ENCODE data around the gene C1orf185.
"Not testable (repeated sequence)": the region's sequence is repeated elsewhere in the genome, so short reads cannot be mapped to it uniquely, and the experiment has no call there.

The C1orf185 gene

DNA sequence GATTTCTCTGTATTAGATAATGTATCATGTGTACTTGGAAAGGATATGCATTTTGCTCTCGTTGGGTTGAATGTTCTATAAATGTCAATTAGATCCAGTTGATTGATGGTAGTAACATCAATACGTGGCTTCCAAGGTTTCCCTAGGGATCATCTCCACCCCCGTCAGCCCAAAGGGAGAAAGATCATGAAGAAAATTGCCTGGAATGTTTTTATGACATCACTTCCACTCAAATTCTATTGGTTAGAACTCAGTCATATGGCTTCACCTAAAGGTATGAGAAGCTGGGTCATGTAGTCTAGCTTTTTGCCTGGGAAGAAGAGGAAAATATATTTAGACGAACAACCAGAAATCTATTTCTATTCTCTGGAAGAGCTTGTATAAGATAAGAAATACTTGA, at the start of gene C1orf185:
Gene C1orf185 (plus strand): TSS at position 253 of the 400 bp plus-strand sequence. CDS start 6 bp downstream, at position 259.
- DNase-seq, result no peak

DNA sequence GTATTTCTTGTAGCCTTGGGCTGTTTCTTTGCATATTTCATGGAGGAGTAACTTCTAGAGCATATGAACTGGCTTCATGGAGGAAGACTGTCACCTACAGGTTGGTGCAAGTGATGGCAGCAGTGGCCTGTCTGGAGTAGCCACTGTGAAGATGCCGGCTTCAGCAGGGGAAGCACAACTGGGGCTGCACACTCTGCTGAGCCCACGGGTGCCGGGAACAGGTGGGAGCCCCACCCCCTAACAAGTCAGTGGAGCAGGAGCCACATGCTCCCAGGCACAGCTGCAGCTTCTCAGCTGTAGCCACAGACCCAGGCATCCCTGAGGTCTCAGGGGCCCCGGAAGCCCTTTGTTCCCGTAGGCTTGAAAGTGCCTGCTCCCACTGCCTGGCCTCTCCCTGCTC, 43.2 kb upstream of the C1orf185 start:
- no peak for DNase-seq

DNA sequence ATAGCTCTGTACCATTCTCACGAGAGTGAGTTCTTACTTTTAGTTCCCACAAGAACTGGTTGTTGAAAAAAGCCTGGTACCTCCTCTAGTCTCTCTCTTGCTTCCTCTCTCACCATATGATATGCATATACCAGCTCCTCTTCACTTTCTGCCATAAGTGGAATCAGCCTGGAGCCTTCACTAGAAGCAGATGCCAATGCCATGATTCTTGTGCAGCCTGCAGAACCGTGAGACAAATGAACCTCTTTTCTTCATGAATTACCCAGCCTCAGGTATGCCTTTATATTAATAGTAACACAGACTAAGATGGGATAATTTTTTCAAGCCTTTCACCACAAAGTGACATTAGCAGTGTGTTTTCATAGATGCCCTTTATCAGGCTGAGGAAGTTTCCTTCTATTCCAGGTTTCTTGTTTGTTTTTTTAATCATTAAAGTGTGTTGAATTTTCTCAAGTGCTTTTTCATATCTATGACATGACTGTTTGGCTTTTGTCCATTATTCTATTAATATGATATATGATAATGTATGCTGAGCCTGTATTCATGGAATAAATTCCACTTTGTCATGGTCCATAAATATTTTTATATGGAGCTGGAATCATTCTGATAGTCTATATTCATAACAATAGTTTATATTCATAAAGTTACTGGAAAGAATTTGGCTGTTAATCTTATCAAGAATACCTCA, 40.7 kb upstream of the C1orf185 start:
- peak; percentile 48 for DNase-seq

DNA sequence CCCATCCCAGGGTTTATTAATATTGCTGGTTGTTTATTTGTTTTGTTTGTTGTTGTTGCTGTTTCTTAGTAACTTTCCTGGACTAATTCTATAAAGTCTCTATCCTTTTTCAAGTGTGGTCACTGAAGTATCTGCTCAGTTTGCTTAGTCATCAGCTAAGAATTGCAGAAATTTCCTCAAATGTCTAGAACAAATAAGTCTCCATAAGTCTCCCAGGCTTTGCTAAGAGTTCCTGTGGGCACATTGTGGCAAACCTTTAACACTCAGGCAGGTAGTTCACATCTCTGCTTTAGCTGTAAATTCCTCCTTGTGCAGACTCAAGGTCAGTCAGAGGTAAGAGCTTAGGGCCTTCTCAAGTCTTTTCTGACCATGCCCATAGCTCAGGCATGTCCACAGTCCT, 38.9 kb upstream of the C1orf185 start:
- DNase-seq, result no peak

DNA sequence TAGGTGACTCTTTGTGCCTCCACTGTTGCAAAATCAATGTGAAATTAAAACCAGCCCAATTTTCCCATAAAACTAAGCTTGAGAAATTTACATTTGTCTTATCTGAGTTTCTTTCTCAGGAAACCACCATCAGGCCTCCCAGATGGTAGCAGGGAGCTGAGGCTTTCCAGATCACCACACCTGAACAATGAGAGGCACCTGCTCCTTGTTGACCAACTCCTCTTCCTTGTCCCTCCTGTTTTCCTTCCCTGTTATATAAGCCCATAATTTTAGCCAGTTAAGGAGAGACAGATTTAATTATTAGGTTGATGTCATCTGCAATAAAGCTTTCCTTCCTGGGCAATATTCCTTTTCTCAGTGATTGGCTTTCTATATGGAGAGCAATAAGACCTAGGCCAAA, 32.0 kb upstream of the C1orf185 start:
- peak; percentile 98 for DNase-seq

DNA sequence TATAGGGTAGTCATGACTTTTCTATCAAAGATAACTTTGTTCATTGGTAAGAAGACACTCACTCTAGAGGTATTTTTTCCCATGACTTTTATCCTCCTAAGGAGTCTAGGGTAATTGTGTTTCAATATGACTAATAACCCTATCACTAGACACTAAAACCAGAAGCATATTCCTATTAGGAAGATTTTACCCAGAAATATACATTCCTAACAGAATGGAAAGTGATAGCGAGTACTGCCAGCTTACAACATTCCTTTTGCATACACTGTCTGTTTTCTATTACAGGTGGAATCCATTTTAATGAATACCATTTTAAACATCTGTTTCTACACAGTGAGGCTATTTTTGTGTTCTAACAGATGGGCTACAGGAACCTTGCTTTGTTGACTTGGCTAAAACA, 31.4 kb upstream of the C1orf185 start:
- no peak for DNase-seq

DNA sequence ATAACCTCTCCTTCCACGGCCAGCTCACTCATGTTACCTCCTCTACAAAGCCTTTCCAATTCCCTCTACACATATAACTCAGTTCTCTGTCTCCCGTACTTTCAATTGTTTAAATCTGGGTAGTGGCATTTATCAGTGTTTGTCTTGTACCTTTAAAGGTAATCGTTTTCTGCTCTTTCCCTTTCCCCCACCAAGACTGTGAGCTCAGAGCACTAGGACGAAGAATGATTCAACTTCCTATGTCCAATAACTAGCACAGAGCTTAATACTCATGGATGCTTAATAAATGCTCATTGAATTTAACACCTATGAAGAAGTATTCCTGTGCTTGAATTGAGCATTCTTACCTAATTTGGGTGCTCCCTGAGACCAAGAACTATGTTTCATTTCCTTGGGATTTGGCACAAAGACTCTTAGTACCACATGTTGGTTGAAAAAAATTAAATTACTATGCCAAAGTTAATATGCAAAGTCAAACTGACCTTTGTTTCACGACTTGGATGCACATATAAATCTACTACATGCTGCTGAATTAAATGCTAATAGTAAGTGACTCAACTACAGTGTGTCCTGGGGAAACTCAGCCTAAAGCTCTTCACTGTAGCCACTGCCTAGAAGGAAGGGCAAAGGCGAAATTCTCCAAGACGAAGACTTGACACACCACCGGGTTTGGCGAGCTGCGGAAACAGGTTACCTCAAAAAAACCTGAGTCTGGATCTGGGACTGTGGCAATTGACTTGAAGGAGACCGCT, 30.6 kb upstream of the C1orf185 start:
- DNase-seq, result no peak

DNA sequence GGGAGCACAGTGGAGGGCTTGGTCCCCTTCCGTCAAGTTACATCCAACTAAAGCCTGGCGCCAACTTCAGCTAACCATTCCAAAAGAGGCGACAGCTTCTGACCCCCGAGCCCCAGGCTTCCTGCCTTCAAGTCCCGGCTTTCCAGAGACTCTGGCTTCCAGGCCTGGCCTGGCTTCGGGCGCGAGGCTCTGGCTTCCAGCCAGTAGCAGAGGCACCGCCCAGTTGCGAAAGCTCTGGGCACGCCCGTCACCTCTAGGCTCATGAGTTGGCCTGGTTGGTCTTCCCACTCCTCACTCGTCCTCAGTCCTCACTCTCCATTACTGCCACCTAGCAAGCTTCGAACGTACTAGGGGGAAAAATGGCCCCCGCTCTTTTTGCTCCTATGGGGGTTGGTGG, 30.0 kb upstream of the C1orf185 start:
- no peak for DNase-seq

DNA sequence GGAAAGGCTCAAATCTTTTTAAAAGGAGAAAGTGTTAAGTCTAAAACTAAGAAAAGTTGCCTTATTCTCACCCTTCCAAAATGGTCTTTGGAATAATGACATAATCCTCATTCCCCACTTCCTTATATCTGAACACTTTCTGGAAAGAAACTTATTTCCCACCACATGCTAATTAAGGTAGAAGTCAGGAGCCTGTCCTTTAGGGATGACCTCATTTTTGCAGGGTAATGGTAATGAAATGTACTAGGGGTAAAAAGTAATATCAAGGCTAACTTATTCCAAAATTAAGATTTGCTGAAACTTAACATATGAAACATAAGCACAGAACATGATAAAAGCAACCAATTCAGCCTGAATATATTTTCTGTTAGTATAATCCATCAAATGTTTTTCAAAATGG, 29.4 kb upstream of the C1orf185 start:
- DNase-seq, result no peak

DNA sequence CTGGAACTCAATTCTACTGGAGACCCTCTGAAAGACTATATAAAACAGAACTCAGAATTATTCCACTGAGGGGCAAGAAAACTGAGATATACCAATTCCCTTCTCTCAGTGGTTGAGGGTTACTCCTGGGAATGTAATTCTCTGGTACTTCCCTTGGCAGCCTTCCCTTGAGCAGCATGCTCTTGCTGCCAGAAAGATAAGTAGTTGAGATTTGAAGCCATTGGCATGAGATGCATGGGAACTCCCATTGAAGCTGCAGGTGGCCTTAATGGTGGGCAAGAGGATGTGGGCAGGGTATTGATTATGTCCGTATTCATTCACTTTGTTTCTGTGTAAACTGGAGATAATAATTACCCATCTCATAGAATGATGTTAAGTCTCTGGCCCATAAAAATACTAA, 28.6 kb upstream of the C1orf185 start:
- peak; percentile 72 for DNase-seq

DNA sequence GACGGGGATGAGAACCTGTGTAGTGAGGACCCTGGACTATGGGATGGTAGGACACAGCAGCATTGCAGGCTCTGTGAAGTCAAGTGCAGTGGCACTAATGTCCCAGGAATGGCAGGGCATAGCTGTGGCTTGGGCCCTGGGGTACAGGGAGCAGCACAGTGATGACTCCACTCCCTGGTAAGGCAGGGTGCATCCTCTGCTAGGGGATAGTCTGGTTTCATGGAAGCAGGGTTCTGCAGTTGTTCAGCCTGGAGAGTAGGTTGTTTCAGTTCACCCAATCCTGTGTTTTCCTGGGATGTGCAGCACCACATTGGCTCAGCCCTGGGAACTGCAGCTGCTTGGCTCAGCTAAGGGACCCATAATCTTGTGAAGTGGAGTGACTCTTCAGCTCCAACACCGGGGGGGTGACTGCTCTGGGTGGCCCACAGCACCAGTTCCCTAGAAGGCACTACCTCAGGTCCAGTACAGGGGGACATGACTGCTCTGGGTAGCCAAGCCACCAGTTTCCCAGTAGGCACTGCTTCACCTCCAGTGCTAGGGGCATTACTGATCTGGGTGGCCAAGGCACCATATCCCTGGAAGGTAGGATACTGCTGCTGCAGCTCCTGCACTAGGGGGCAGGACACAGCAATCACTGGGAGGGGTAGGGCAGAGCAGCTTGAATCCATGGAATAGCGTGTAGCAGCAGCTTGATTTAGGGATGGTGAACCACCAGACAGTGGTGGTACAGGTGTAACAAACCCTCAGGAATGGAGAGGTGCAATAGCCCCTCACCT, 15.3 kb upstream of the C1orf185 start:
- no peak for DNase-seq

DNA sequence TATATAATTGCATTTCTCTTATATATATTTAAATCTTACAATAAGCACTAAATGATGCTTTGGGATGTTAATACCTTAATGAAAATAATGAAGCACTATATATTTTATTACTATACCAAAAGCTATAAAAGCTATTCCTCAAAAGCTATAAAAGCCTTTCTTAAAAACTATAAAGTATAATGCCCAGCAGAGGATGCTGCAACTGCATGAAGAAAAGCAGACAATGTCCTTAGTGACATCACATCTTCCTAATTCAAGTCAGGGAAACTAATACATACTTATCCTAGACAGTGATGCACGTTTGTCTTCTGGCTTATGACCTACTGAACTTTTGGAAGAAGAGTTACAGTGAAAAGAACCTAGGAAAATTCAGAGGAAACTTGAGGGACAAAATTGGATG, 13.6 kb upstream of the C1orf185 start:
- no peak for DNase-seq

DNA sequence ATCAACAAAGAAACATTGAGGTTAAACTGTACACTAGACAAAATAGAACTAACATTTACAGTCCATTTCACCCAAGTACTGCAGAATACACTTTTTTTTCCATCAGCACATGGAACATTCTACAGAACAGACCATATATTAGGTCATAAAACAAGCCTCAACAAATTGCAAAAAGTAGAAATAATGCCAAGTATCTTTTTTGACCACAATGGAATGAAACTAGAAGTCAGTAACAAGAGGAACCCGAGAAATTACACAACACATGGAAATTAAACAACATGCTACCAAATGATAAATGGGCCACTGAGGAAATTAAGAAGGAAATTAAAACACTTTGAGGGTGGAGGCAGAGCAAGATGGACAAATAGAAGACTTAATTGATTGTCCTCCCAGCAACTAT, 8.4 kb upstream of the C1orf185 start:
- DNase-seq, result no peak

DNA sequence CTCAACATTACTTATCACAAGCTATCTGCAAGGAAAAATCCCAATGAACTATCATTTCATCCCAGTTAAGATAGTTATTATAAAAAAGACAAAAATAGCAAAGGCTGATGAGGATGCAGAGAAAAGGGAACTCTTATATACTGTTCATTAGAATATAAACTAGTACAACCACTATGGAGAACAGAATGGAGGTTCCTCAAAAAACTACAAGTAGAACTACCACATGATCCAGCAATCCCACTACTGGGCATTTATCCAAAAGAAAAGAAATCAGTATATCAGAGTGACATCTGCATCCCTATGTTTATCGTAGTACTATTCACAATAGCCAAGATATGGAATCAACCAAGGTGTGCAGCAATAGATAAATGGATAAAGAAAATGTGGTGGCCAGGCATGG, 4.9 kb upstream of the C1orf185 start:
- DNase-seq, result no peak

DNA sequence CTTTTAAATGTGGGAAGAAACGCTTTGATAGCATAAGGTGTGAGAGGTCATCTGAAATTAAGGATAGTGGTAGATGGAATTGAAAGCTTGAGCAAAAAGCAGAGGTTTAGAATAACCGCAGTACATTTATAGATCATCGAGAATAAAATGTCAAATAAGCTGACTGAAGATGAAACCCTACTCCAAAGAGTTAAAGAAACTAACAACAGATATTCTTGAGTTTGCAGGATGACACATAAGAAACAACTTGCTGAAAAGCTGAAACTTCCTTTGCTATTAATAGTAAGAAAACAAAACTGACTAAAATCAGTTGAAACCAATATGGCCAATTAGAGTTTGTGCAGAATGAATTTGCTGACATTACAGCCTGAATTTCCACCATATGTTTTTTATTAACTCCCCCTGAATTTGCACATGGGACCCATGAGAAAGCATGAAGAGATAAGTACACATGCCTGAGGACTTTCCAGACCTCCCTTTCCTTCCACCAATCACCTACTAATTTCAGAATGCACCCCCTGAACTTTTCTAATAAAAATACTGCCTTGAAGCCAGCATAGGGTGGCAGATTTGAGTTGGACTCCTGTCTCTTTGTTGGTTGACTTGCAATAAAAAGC, 1.7 kb upstream of the C1orf185 start:
- DNase-seq, result no peak

DNA sequence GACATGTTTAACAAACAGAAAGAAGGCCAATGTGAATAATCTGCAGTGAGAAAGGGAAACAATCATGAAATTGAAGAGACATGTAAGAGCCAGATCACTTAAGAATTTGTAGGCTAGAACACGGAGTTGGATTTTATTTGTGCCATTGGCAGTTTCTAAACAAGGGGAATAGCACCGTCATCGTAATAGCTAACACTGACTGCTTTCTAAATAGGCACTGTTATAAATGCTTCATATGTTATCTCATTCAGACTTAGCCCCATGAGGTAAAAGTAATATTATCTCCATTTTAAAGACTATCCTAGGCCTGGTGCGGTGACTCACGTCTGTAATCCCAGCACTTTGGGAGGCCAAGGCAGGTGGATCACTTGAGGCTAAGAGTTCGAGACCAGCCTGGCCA, 12.1 kb downstream of the C1orf185 start:
- no peak for DNase-seq

DNA sequence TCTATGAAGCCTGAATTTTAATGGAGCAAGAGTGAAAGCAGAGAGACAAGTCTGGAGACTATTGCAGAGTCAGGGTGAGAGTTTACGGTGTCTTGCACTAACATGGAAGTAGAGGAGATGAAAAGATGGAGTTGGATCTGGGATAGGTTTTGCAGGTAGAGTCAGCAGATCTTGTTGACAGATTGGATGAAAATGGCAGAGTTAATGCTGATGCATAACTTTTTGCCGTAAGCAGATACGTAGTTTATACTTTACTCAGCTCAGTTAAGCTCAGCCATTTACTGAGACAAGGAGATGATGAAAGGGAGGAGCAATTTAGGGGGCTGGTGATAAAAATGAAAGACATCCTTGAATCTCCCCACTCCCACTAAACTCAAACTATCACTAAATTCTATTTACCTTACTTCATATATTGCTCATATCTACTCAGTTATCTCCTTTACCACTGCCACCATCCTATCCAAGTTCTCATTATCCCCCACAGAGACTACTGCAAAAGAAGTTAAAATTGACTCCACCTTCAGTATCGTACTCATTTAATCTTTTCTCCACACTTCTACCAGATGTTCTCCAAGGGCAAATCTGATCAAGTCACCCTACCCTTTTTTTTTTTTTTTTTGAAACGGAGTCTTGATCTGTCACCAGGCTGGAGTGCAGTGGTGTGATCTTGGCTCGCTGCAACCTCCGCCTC, 13.8 kb downstream of the C1orf185 start:
- DNase-seq, result no peak

DNA sequence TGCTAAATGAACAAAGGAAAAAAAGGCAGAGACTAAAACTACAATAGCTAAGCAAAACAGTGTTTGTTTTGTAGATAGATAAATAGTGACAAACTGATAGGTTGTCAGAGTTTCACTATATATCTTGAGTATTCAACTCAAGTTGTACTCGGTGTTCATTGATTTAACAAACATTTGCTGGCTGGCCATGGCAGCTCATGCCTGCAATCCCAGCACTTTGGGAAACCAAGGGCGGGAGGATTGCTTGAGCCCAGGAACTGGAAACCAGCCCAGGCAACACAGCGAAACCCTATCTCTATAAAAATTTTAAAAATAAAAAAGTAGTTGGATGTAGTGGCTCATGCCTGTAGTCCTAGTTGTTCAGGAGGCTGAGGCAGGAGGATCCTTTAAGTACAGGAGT, 17.3 kb downstream of the C1orf185 start:
- no peak for DNase-seq

DNA sequence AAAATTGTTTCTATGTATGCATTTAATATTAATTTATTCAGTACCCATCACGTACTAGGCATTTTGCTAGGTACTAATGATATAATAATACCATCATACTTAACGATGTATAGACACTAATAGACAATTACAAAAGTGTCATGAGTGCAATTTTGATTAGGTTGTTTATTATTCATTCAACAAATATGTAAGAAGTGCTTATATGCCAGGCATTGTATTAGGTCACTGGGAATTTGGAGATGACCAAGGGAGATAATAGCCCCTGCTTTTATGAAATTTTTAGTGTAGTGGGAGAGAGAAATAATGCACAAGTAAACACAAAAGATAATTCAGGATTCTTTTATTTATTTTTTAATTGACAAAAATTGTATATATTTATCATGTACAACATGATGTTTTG, 18.6 kb downstream of the C1orf185 start:
- no peak for DNase-seq

DNA sequence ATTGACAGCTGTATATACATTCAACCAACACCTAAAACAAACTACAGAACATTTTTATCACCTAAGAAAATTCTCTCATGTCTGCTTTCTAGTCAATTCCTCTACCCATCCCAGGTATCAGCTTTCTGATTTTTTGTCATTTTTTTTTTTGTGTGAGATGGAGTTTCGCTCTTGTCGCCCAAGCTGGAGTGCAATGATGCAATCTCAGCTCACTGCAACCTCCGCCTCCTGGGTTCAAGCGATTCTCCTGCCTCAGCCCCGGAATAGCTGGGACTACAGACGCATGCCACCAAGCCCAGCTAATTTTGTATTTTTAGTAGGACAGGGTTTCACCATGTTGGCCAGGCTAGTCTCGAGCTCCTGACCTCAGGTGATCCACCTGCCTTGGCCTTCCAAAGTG, 25.1 kb downstream of the C1orf185 start:
- not testable (repeated sequence) for DNase-seq

DNA sequence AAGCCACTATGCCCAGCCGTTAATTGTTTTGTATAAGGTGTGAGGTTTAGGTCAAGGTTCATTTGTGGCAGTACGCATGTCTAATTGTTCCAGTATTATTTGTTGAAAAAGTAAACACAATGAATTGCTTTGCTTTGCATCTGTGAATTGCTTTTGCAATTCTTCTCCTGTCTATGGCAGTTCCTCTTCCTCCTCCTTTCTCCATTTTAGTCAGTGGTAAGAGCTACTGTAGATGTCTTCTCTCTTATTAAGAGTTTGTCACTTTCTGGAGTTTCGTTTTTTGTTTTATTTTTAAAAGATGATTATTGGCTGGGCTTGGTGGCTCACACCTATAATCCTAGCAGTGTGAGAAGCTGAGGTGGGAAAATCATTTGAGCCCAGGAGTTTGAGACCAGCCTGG, 29.2 kb downstream of the C1orf185 start:
- no peak for DNase-seq

DNA sequence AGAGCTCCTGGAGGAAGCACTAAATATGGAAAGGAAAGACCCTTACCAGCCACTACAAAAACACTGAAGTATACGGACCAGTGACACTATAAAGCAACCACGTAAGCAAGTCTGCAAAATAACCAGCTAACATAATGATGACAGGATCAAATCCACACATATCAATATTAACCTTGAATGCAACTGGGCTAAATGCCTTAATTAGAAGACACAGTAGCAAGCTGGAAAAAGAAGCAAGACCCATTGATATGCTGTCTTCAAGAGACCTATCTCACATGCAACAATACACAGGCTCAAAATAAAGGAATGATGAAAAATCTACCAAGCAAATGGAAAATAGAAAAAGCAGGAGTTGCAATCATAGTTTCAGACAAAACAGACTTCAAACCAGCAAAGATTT, 31.0 kb downstream of the C1orf185 start:
- DNase-seq, result no peak

DNA sequence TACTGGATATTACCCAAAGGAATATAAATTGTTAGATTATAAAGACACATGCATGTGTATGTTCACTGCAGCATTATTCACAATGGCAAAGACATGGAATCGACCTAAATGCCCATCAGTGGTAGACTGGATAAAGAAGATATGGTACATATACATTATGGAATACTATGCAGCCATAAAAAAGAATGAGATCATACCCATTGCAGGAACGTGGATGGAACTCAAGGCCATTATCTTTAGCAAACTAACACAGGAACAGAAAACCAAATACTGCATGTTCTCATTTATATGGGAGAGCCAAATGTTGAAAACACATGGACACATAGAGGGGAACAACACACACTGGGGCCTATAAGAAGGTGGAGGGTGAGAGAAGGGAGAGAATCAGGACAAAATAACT, 35.7 kb downstream of the C1orf185 start:
- DNase-seq, result not testable (repeated sequence)
